Neural cell (in vitro differentiated cells): ENCODE data around the gene PDE9A.

ENCODE experiments used
- CTCF ChIP-seq: fragments of 450-650 bp; IDR thresholded peaks from 2 replicates; pipeline ENCODE4 v1.5.1; 2014; ENCODE audit warnings: antibody characterized with exemption, mild to moderate bottlenecking, moderate library complexity; ENCODE audit not compliant: poor library complexity, severe bottlenecking
- POLR2AphosphoS5 ChIP-seq: IDR thresholded peaks from 2 replicates; pipeline ENCODE4 v1.6.1; 2012
- RAD21 ChIP-seq: fragments of 450-650 bp; conservative IDR thresholded peaks from 2 replicates; pipeline ENCODE4 v1.6.1; 2014; ENCODE audit warnings: antibody characterized with exemption, mild to moderate bottlenecking, moderate library complexity

- TF ChIP-seq CTCF, result no peak
- no peak for TF ChIP-seq POLR2AphosphoS5
- TF ChIP-seq RAD21, result no peak
These were observed 11.1 kb upstream of the PDE9A start for GRCh38 chr21:42642219-42642745.
